ENCODE measurements around the gene TTN. TPM values are rescaled to one million over a fixed set of nuclear protein-coding genes. Genes with fewer than 3 reads are reported as not detected.

TTN gene
- total and polyA plus RNA-seq, 2 of the 4 experiments (the other 2 are of a cell fraction), result 0.02 to 0.18 TPM

DNA sequence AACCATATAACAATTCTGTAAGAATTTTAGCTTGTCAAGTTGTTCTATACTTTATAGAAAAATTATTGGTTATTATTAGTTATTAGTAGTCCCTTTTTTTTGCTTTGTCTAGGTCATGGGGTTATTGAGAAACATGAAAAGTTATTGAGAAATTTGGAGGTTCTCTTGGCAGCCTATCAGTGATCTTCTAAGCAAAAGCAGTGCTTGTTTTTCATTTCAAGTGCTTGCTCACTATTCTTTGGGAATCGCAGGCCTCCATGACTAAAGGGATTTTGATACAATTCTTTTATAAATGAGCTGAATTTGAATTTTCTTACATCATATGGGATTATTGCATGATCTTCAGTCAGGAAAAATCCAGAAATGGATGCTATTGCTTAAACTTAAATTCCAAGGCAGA is 301.1 kb downstream of the TTN start:
- Histone ChIP-seq H3K9me3 (ENCODE audit: control insufficient read depth, insufficient read depth, low read length) (no peaks in the 10 kb centered on the region), H4K91ac (ENCODE audit: insufficient read depth, low read depth, low read length) (no peak overlapping the region), H3K9me1 (ENCODE audit: insufficient read depth, low read length) (no peaks in the 10 kb centered on the region), H2BK20ac (ENCODE audit: low read depth, low read length) (no peak overlapping the region), H3K9ac (ENCODE audit: low read depth, low read length) (no peak overlapping the region), H2BK120ac (ENCODE audit: low read depth, low read length) (no peak overlapping the region), H3K56ac (ENCODE audit: extremely low read depth, insufficient read depth, low read length) (no peak overlapping the region), H3K36me3 (ENCODE audit: control insufficient read depth, insufficient read depth, low read length) (peaks cover 13% of the 10 kb centered on the region), H2AK5ac (ENCODE audit: low read depth, low read length) (no peak overlapping the region), H2AK9ac (replicated peaks; ENCODE audit: low read depth, low read length, poor library complexity) (no peak overlapping the region), H2BK15ac (ENCODE audit: low read depth, low read length) (no peak overlapping the region), H4K8ac (ENCODE audit: low read depth in 2 of 2, low read length in 2 of 2) (no peak overlapping the region), H3K4me3 (ENCODE audit: insufficient read depth, low read depth, low read length) (no peak overlapping the region), H4K20me1 (ENCODE audit: insufficient read depth, low read length) (no peaks in the 10 kb centered on the region), H4K5ac (ENCODE audit: low read depth, low read length) (no peak overlapping the region), H3K18ac (ENCODE audit: low read depth, low read length) (no peak overlapping the region), H3K4me2 (ENCODE audit: low read depth, low read length) (no peak overlapping the region), H3K27ac (ENCODE audit: insufficient read depth, low read length) (no peak overlapping the region), H3K14ac (replicated peaks; ENCODE audit: low read depth, low read length) (no peak overlapping the region), H2AFZ (replicated peaks; ENCODE audit: low read length, poor library complexity) (no peak overlapping the region), H3K4me1 (ENCODE audit: control insufficient read depth, insufficient read depth, low read length) (no peaks in the 10 kb centered on the region), H2BK5ac (ENCODE audit: low read depth, low read length, poor library complexity, severe bottlenecking) (no peak overlapping the region), H3K23ac (ENCODE audit: low read depth, low read length) (no peak overlapping the region), H3K4ac (ENCODE audit: low read depth, low read length) (no peak overlapping the region), H3K27me3 (ENCODE audit: control insufficient read depth, insufficient read depth, low read length) (no peaks in the 10 kb centered on the region), H3K79me1 (ENCODE audit: low read depth in 1 of 2, low read length in 2 of 2) (peaks cover 2 to 4% of the 10 kb centered on the region in 2 experiments; a peak in 2 of 4 replicates)
- BruUV-seq (replicated peaks), result no TSS peak
- intact Hi-C loops (cut with micrococcal nuclease) (no loop called here), in situ Hi-C loops (cut with MboI; ENCODE audit: low sequenced_read_pairs) (no loop called here), dilution Hi-C loops (cut with HindIII; ENCODE audit: low sequenced_read_pairs, unreplicated experiment) (no loop called here)
- ChIA-PET POLR2A (ENCODE audit: unreplicated experiment) (no interaction called here), CTCF (no interaction called here)
- DNase-seq (no peak), ATAC-seq (ENCODE audit: low read depth) (no peak)
- WGBS, 2 experiments (ENCODE audit: extremely low coverage in 2 of 2, insufficient read length in 1 of 2), result no CpG with 5 or more reads among the region's 1 CpG
- no peak for TF ChIP-seq RFX5 (IDR thresholded peaks at IDR 0.05; ENCODE audit: low read depth, low read length)

Measured in IMR-90 (cell line).